Activated T-cell treated with anti-CD3 and anti-CD28 coated beads, Interleukin-2, amount 50 U/mL, for 4 hours (primary cell): ENCODE results near the gene SBF2. TPM values are rescaled to one million over a fixed set of nuclear protein-coding genes. Genes with fewer than 3 reads are reported as not detected.
"Not testable (repeated sequence)": the region's sequence is repeated elsewhere in the genome, so short reads cannot be mapped to it uniquely, and the experiment has no call there.

Experiments
- ATAC-seq, 2 donors: fragments of 200-7000 bp; cut with Tn5 transposase; one replicate each; pipeline ENCODE4 v1.10.0; 2021
- DNase-seq: peaks from one replicate; pipeline ENCODE4 v3.0.0-alpha.2; 2020
- H3K27me3 Mint-ChIP-seq: one replicate; pipeline ENCODE4 v1.8.0; 2021; ENCODE audit warnings: low read depth, mixed read lengths
- H3K36me3 Mint-ChIP-seq: one replicate; pipeline ENCODE4 v1.8.0; 2022; ENCODE audit warnings: mixed read lengths; ENCODE audit not compliant: insufficient read depth
- H3K4me1 Mint-ChIP-seq: one replicate; pipeline ENCODE4 v1.8.0; 2021; ENCODE audit warnings: low read depth, mixed read lengths
- H3K4me3 Mint-ChIP-seq: one replicate; pipeline ENCODE4 v1.8.0; 2021; ENCODE audit warnings: mild to moderate bottlenecking, moderate library complexity, mixed read lengths
- H3K9me3 Mint-ChIP-seq: one replicate; pipeline ENCODE4 v1.8.0; 2021; ENCODE audit warnings: mixed read lengths
- total RNA-seq, 3 donors: library from RNA; stranded (reverse); gene quantifications; one replicate each; pipeline ENCODE4 v1.2.1, GENCODE V29; 2021

SBF2 gene
- total RNA-seq, 3 donors from 2014 or later = 3.0 to 6.9 (median 3.5) TPM

DNA sequence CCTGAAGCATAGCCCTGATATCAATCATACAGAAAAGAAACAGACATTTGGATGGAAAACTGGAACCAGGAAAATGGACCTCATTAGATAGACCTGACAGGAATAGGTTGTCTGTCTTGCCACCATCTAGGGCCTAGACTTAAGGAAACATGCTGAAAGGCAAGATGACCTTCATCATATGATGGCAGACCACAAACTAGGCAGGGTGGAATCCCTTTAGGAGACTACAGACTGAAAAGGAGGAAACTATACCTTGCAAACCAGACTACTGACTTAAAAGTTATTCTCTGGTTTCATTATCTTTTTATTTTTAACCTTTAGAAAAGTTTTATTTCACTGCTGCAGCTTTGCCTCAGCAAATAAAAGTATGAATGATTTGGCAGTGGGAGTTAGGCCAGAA lies 20.3 kb downstream of the SBF2 start:
- no peaks in the 10 kb centered on the region for H3K9me3 Mint-ChIP-seq
- no peak for DNase-seq
- H3K27me3 Mint-ChIP-seq = no peaks in the 10 kb centered on the region
- no peak for ATAC-seq
- no peaks in the 10 kb centered on the region for H3K36me3 Mint-ChIP-seq
- H3K4me3 Mint-ChIP-seq = no peak overlapping the region
- H3K4me1 Mint-ChIP-seq = peaks cover 5% of the 10 kb centered on the region

DNA sequence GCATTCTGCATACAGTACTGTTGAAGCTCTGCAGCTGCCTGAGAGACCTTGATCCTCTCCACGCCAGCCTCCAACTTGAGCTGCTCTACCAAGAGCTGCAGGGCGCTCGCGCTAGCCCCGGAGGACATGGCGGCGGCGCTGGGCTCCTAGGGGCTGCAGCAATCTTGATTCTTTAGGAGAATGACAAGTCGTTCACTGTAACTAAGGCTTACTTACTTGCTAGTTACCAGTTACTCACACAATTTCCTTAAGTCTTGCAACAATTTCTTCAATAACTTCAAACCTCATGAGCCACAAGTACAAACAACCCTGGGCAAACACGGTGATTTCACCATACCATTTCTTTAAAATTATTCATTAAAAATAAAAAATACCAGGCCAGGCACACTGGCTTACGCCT lies 21.9 kb downstream of the SBF2 start:
- peaks cover 5% of the 10 kb centered on the region for H3K4me1 Mint-ChIP-seq
- no peak for ATAC-seq
- H3K36me3 Mint-ChIP-seq = peaks cover 2% of the 10 kb centered on the region
- no peak for DNase-seq
- H3K27me3 Mint-ChIP-seq = no peaks in the 10 kb centered on the region
- H3K4me3 Mint-ChIP-seq = no peak overlapping the region
- no peaks in the 10 kb centered on the region for H3K9me3 Mint-ChIP-seq

DNA sequence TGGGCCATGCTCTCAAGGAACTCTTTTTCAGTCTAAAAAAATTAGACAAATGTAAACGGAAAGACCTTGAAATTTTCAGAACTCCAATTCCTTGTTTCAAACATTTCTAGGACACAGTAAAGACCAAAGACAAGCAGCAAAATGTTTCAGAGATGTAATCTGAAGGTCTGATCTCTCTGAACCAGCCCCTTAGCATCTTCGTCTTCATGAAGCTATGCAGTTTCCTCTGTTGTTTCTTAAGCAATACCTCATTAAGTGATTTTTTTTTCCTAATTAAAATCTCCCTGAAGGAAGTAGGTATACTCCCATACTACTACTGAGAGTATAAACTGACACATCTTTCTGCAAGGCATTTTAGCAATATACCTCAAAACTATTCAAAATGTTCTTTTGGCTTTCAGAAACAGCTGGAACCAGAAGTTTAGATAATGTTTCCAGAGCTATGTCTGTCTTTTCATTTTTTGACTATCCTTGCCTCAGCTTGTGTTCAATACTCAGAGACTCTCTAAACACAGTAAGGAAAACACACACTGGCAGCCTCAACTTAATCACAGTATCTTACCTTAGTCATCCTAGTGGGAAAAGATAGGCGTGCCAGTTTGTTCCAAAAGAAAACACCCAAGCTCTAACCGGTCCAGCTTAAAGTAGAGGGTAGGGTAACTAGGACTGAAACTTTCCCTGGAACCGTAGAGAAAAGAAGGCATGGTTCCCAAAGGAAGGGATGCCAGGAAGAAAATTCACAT lies 25.1 kb downstream of the SBF2 start:
- no peaks in the 10 kb centered on the region for H3K9me3 Mint-ChIP-seq
- no peak for DNase-seq
- no peak overlapping the region for H3K4me3 Mint-ChIP-seq
- H3K4me1 Mint-ChIP-seq = peaks cover 3% of the 10 kb centered on the region
- no peak for ATAC-seq
- no peaks in the 10 kb centered on the region for H3K27me3 Mint-ChIP-seq
- H3K36me3 Mint-ChIP-seq = peaks cover 6% of the 10 kb centered on the region

DNA sequence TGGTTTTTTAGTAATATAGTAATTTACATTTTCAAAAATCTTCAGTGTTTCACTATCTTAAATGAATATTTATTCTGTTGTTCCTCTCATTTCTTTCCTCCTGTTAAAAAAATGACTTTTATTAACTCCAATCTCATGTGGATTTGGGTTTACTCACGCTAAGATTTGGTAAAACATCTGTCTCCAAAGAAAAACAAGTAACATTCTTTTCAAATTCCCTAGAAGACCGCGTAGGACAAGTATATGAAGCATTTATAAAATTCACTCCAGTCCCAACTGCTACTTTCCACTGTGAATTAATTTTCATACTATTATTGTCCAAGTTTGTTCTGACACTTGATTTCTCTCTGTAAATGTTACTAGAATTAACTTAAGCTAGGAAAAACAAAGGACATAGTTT lies 26.2 kb downstream of the SBF2 start:
- H3K9me3 Mint-ChIP-seq = no peaks in the 10 kb centered on the region

DNA sequence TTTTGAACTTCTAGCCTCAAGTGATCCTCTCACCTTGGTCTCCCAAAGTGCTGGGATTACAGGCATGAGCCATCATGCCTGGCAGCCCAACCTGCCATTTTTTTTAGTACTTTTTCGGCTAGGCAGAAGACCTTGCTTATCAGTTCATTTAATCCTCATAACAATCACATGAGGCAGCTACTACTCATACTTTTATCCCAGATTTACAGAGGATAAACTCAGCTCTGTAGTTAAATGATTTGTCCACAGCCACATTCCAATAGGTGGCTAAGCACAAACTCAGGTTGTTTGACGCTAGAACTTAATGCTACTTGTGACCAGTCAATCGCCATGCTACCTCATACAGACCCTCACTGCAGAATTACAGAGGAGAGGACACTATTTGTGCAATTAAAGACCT lies 28.1 kb downstream of the SBF2 start:
- DNase-seq = no peak
- no peak for ATAC-seq
- Mint-ChIP-seq H3K9me3 (no peaks in the 10 kb centered on the region), H3K27me3 (peaks cover 1% of the 10 kb centered on the region), H3K4me3 (no peak overlapping the region), H3K4me1 (no peaks in the 10 kb centered on the region), H3K36me3 (peaks cover 6% of the 10 kb centered on the region)

More for the DNA sequence above, 26.2 kb downstream of the SBF2 start:
- Mint-ChIP-seq H3K4me1 (no peaks in the 10 kb centered on the region), H3K4me3 (no peak overlapping the region), H3K36me3 (peaks cover 6% of the 10 kb centered on the region), H3K27me3 (peaks cover 1% of the 10 kb centered on the region)
- ATAC-seq = no peak
- DNase-seq = no peak

DNA sequence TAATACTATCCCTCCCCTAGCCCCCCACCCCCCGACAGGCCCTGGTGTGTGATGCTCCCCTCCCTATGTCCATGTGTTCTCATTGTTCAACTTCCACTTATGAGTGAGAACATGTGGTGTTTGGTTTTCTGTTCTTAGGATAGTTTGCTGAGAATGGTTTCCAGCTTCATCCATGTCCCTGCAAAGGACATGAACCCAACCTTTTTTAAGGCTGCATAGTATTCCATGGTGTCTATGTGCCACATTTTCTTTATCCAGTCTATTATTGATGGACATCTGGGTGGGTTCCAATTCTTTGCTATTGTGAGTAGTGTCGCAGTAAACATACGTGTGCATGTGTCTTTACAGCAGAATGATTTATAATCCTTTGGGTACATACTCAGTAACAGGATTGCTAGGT lies 29.3 kb downstream of the SBF2 start:
- H3K9me3 Mint-ChIP-seq, ATAC-seq, H3K4me1 Mint-ChIP-seq, H3K4me3 Mint-ChIP-seq, DNase-seq, H3K27me3 Mint-ChIP-seq, H3K36me3 Mint-ChIP-seq: not testable (repeated sequence)

DNA sequence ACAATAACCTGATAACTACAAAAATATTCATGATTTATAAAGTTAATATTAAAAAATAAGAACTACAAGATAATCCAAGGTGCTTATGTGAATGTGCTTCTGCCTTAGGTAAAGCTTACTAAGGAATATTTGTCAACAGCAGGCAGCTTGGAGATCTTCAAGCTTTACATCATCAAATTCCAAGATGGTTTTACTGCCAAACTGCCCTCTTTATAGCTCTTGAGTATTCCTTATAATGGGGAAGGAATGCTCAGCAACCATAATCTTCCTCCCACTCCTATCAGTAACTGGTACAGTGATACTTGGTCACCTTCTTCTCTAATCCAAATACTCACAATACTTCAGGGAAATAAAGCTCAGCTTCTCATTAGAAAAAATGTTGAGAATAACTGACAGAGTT lies 30.1 kb downstream of the SBF2 start:
- Mint-ChIP-seq H3K4me1 (no peaks in the 10 kb centered on the region), H3K4me3 (no peak overlapping the region)
- no peak for ATAC-seq

DNA sequence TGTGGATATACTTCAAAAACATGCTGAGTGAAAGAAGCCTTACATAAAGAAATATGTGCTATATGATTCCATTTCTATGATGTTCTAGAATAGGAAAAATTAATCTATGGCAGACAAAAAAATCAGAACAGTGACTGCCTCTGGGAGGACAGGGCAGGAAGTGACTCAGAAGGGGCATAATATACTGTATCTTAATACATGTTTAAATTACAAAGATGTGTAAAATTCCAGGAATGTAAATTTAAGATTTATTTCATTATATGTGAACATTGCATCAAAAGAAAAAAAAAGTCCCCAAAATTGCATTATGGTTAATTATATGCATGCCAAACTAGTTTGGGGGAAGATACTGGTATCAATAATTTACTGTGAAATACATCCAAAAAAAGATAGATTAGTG lies 32.2 kb downstream of the SBF2 start:
- DNase-seq (no peak), ATAC-seq (no peak)
- H3K36me3 Mint-ChIP-seq = peaks cover 4% of the 10 kb centered on the region
- no peak overlapping the region for H3K4me3 Mint-ChIP-seq
- no peaks in the 10 kb centered on the region for H3K4me1 Mint-ChIP-seq
- no peaks in the 10 kb centered on the region for H3K9me3 Mint-ChIP-seq
- peaks cover 1% of the 10 kb centered on the region for H3K27me3 Mint-ChIP-seq

More for the DNA sequence above, 30.1 kb downstream of the SBF2 start:
- peaks cover 6% of the 10 kb centered on the region for H3K36me3 Mint-ChIP-seq
- H3K9me3 Mint-ChIP-seq = no peaks in the 10 kb centered on the region
- DNase-seq = no peak
- H3K27me3 Mint-ChIP-seq = peaks cover 1% of the 10 kb centered on the region

DNA sequence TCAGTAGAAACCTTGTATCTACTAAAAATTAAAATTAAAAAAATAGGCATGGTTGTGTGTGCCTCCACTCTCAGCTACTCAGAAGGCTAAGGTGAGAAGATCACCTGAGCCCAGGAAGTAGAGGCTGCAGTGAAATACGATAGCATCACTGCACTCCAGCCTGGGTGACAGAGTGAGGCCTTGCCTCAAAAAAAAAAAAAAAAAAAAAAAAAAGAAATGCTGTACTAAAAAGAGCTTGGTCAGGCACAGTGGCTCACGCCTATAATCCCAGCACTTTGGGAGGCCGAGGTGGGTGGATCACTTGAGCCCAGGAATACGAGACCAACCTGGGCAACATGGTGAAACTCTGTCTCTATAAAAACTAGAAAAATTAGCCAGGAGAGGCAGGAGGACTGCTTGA lies 36.5 kb downstream of the SBF2 start:
- H3K4me3 Mint-ChIP-seq = no peak overlapping the region
- no peaks in the 10 kb centered on the region for H3K36me3 Mint-ChIP-seq
- H3K27me3 Mint-ChIP-seq = no peaks in the 10 kb centered on the region
- H3K9me3 Mint-ChIP-seq = no peaks in the 10 kb centered on the region
- no peak for DNase-seq
- no peaks in the 10 kb centered on the region for H3K4me1 Mint-ChIP-seq
- ATAC-seq = no peak

DNA sequence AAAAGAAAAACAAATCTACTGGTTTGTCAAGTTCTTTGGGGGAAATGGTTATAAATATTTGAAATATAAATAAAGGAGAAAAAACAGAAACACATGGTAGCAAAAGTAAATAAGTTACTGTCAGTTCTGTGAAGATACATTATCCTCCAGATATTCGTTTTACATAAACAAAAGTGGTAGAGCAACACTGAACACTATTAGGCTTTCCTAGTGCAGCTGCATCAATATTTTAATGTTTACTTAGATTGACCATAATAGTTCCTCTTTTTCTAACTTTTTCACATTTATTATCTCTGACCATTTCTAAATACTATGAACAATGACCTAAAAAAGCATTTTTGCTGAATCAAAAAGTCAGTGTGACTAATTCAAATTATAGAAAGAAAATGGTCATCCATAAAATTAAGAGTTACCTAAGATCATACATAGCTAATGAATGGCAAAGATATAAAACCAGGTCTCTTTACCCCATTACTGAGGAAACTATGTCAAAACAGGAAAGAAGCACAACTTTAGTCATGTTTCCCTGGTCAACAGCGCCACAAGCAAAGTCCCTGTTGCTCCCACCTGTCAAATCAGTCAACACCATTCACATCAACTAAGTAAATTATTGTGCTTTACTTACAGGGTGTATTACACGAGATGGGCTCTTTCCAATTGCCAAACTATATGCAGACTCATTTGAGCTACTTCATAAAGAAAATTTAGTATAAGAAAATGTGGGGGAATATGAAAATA lies 38.5 kb downstream of the SBF2 start:
- no peaks in the 10 kb centered on the region for H3K27me3 Mint-ChIP-seq
- no peak for DNase-seq
- H3K9me3 Mint-ChIP-seq = no peaks in the 10 kb centered on the region

DNA sequence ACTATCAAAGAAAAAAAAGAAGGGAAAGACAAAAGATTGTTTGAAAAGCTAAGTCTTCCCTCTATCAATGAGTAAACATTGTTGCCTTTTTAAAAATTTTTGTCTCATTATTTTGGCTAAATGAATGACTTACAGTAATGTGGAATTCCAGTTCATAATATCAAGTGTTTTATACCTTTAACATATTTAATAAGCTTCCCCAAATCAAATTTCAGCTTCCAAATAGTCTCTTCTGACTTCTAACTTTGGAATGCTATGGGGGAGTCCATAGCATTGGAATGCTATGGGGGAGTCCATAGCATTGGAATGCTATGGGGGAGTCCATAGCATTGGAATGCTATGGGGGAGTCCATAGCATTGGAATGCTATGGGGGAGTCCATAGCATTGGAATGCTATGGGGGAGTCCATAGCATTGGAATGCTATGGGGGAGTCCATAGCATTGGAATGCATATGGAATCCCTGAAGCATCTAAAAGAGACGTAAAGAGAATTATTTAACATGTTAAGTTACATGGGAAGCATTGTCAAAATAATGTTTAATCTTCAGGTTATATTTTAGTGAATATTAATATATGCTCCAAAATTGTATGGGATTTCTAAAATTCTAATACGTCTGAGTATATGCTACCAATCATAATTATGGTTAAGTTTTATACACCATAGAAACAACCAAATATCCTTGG lies 44.4 kb downstream of the SBF2 start:
- H3K4me3 Mint-ChIP-seq, H3K4me1 Mint-ChIP-seq, ATAC-seq, DNase-seq, H3K36me3 Mint-ChIP-seq, H3K27me3 Mint-ChIP-seq, H3K9me3 Mint-ChIP-seq: not testable (repeated sequence)

More for the DNA sequence above, 38.5 kb downstream of the SBF2 start:
- ATAC-seq = no peak
- Mint-ChIP-seq H3K4me3 (no peak overlapping the region), H3K36me3 (no peaks in the 10 kb centered on the region), H3K4me1 (no peaks in the 10 kb centered on the region)

DNA sequence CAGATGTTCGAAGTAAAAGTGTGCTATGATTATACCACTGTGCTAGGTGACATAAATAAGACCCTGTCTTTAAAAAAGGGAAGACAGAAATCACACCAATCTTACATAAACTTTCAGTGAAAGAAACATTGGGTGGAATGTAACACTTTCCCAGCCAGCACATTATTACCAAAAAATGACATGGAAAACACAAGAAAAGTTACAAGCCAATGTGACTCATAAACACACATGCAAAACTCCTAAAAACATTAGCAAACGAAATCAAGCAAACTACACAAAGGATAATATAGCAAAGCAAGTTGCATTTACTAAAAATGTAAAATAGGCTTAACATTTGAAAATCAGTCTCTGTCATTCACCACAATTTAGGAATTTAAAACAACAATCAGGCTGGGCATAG lies 47.0 kb downstream of the SBF2 start:
- DNase-seq = no peak
- peaks cover 6% of the 10 kb centered on the region for H3K36me3 Mint-ChIP-seq
- H3K4me1 Mint-ChIP-seq = peaks cover 4% of the 10 kb centered on the region
- ATAC-seq = no peak
- H3K9me3 Mint-ChIP-seq = no peaks in the 10 kb centered on the region
- H3K4me3 Mint-ChIP-seq = no peak overlapping the region
- H3K27me3 Mint-ChIP-seq = no peaks in the 10 kb centered on the region

DNA sequence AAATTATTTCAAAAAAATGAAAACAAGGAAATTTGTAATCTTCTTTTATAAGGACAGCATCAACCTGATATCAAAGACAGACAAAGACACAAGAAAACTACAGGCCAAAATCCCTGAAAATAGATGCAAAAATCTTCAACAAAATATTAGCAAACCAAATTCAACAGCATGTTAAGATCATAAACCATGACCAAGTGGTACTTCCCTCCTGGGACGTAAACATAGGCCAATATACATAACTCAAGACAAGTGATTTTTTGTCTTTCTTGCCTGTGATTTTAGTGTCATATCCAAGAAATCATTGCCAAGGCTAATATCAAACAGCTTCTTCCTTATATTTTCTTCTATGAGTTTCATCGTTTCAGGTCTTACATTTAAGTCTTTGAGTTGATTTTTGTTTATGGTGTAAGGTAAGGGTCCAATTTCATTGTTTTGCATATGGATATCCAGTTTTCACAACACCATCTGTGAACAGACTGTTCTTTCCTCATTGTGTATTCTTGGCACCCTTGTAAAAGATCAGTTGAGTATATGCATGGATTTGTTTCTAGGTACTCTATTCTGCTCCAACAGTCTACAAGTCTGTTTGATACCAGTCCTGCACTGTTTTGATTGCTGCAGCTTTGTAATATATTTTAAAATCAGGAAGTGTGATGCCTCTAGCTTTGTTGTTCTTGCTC lies 50.0 kb downstream of the SBF2 start:
- ATAC-seq = no peak
- H3K36me3 Mint-ChIP-seq = peaks cover 6% of the 10 kb centered on the region

DNA sequence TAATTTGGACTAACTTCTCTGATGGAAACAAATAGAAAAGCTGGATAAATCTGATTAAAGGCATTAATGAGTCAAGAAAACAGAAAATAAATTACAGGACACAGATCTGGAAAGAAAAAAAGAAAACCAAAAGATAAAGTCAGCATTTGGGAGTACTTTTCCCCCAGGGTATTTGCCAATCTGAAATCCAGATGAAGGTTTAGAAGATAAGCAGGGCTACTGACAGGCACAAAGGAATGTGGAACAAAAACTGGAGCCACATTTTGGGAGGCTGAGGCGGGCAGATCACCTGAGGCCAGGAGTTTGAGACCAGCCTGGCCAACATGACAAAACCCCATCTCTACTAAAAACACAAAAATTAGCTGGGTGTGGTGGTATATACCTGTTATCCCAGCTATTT lies 57.2 kb downstream of the SBF2 start:
- ATAC-seq = no peak
- H3K9me3 Mint-ChIP-seq = no peaks in the 10 kb centered on the region
- no peak overlapping the region for H3K4me3 Mint-ChIP-seq
- H3K4me1 Mint-ChIP-seq = peaks cover 6% of the 10 kb centered on the region
- DNase-seq = no peak
- H3K27me3 Mint-ChIP-seq = no peaks in the 10 kb centered on the region
- no peaks in the 10 kb centered on the region for H3K36me3 Mint-ChIP-seq

More for the DNA sequence above, 50.0 kb downstream of the SBF2 start:
- Mint-ChIP-seq H3K4me3 (no peak overlapping the region), H3K27me3 (no peaks in the 10 kb centered on the region), H3K4me1 (peaks cover 10% of the 10 kb centered on the region), H3K9me3 (no peaks in the 10 kb centered on the region)
- DNase-seq = no peak
